Central memory CD8-positive, alpha-beta T cell (primary cell): Measurements from ENCODE around the gene ADAR.

Experiments
- ATAC-seq: fragments of 150-1000 bp; cut with Tn5 transposase; replicated peaks from 2 replicates; pipeline ENCODE4 v1.10.0; 2022; ENCODE audit warnings: mild to moderate bottlenecking, moderate FRiP score, moderate number of reproducible peaks; ENCODE audit not compliant: poor library complexity, severe bottlenecking; ENCODE audit errors: extremely low read depth
- DNase-seq, 2 donors: peaks; one replicate each; pipeline ENCODE4 v3.0.0; 2021; ENCODE audit warnings: low spot score in 2 of 2
- H3K27ac Mint-ChIP-seq: one replicate; pipeline ENCODE4 v1.8.0; 2022; ENCODE audit warnings: low read depth, mild to moderate bottlenecking, moderate library complexity, mixed read lengths
- H3K27me3 Mint-ChIP-seq: one replicate; pipeline ENCODE4 v1.8.0; 2022; ENCODE audit warnings: mixed read lengths
- H3K36me3 Mint-ChIP-seq: one replicate; pipeline ENCODE4 v1.8.0; 2022; ENCODE audit warnings: mild to moderate bottlenecking, moderate library complexity, mixed read lengths; ENCODE audit not compliant: insufficient read depth
- H3K4me1 Mint-ChIP-seq: one replicate; pipeline ENCODE4 v1.8.0; 2022; ENCODE audit warnings: mixed read lengths
- H3K4me3 Mint-ChIP-seq: one replicate; pipeline ENCODE4 v1.8.0; 2022; ENCODE audit warnings: mild to moderate bottlenecking, moderate library complexity, mixed read lengths
- H3K9me3 Mint-ChIP-seq: one replicate; pipeline ENCODE4 v1.8.0; 2022; ENCODE audit warnings: mixed read lengths

ADAR gene

GRCh38 chr1:154557939-154558719 lies 49.9 kb downstream of the ADAR start, which contains the start of gene UBE2Q1:
TSS of gene UBE2Q1 (minus strand) at chr1:154558662. CDS start at chr1:154558553, 109 bp downstream.
- Mint-ChIP-seq H3K4me1 (peaks cover 53% of the 10 kb centered on the region), H3K27me3 (no peaks in the 10 kb centered on the region), H3K27ac (peak within 1 kb of the TSS; percentile 84), H3K4me3 (peak within 1 kb of the TSS; percentile 84), H3K9me3 (no peaks in the 10 kb centered on the region), H3K36me3 (peaks cover 25% of the 10 kb centered on the region)
- ATAC-seq (no peak), DNase-seq (no peak)

- Mint-ChIP-seq H3K36me3 (peaks cover 30% of the 10 kb centered on the region), H3K27ac (peak overlapping the region; percentile 84), H3K4me3 (peak overlapping the region; percentile 84), H3K27me3 (no peaks in the 10 kb centered on the region), H3K9me3 (no peaks in the 10 kb centered on the region), H3K4me1 (peaks cover 56% of the 10 kb centered on the region)
- DNase-seq (no peak), ATAC-seq (no peak)
Measured at GRCh38 chr1:154557248-154557938, 50.6 kb downstream of the ADAR start.

- ATAC-seq (no peak), DNase-seq (no peak)
- Mint-ChIP-seq H3K36me3 (peaks cover 37% of the 10 kb centered on the region), H3K9me3 (no peaks in the 10 kb centered on the region), H3K27ac (no peak overlapping the region), H3K4me3 (peak overlapping the region; percentile 84), H3K4me1 (peaks cover 56% of the 10 kb centered on the region), H3K27me3 (no peaks in the 10 kb centered on the region)
Measured at GRCh38 chr1:154556422-154556821, 51.6 kb downstream of the ADAR start.

GRCh38 chr1:154553056-154554030 lies 54.6 kb downstream of the ADAR start:
- Mint-ChIP-seq H3K4me1 (peaks cover 61% of the 10 kb centered on the region), H3K4me3 (no peak overlapping the region)
- no peak for DNase-seq

GRCh38 chr1:154552036-154552435 lies 56.0 kb downstream of the ADAR start:
- Mint-ChIP-seq H3K4me1 (peaks cover 51% of the 10 kb centered on the region), H3K4me3 (no peak overlapping the region), H3K27me3 (no peaks in the 10 kb centered on the region), H3K36me3 (peaks cover 56% of the 10 kb centered on the region), H3K9me3 (no peaks in the 10 kb centered on the region), H3K27ac (no peak overlapping the region)
- ATAC-seq (no peak), DNase-seq (no peak)

More at GRCh38 chr1:154553056-154554030, 54.6 kb downstream of the ADAR start:
- Mint-ChIP-seq H3K9me3 (no peaks in the 10 kb centered on the region), H3K27me3 (no peaks in the 10 kb centered on the region), H3K27ac (no peak overlapping the region), H3K36me3 (peaks cover 54% of the 10 kb centered on the region)
- no peak for ATAC-seq

- H3K36me3 Mint-ChIP-seq: peaks cover 56% of the 10 kb centered on the region
- H3K27me3 Mint-ChIP-seq: no peaks in the 10 kb centered on the region
- H3K27ac Mint-ChIP-seq: no peak overlapping the region
- no peak overlapping the region for H3K4me3 Mint-ChIP-seq
- H3K4me1 Mint-ChIP-seq: peaks cover 46% of the 10 kb centered on the region
- DNase-seq: no peak
- ATAC-seq: no peak
- no peaks in the 10 kb centered on the region for H3K9me3 Mint-ChIP-seq
Measured at GRCh38 chr1:154551474-154551873, 56.5 kb downstream of the ADAR start.

- ATAC-seq (no peak), DNase-seq (no peak)
- Mint-ChIP-seq H3K9me3 (no peaks in the 10 kb centered on the region), H3K4me3 (no peak overlapping the region), H3K4me1 (peaks cover 38% of the 10 kb centered on the region), H3K36me3 (peaks cover 56% of the 10 kb centered on the region), H3K27me3 (no peaks in the 10 kb centered on the region), H3K27ac (no peak overlapping the region)
Measured at GRCh38 chr1:154550657-154551056, 57.3 kb downstream of the ADAR start.

GRCh38 chr1:154550070-154550469 lies 57.9 kb downstream of the ADAR start:
- no peaks in the 10 kb centered on the region for H3K27me3 Mint-ChIP-seq
- DNase-seq (no peak), ATAC-seq (no peak)
- no peak overlapping the region for H3K4me3 Mint-ChIP-seq
- peaks cover 53% of the 10 kb centered on the region for H3K36me3 Mint-ChIP-seq
- H3K27ac Mint-ChIP-seq: no peak overlapping the region
- peaks cover 32% of the 10 kb centered on the region for H3K4me1 Mint-ChIP-seq
- H3K9me3 Mint-ChIP-seq: no peaks in the 10 kb centered on the region

- Mint-ChIP-seq H3K36me3 (peaks cover 45% of the 10 kb centered on the region), H3K27ac (no peak overlapping the region), H3K9me3 (no peaks in the 10 kb centered on the region)
Measured at GRCh38 chr1:154549202-154549770, 58.7 kb downstream of the ADAR start.

GRCh38 chr1:154548028-154548427 lies 60.0 kb downstream of the ADAR start:
- no peak for ATAC-seq
- no peak for DNase-seq
- no peaks in the 10 kb centered on the region for H3K27me3 Mint-ChIP-seq
- no peak overlapping the region for H3K4me3 Mint-ChIP-seq
- H3K27ac Mint-ChIP-seq: no peak overlapping the region
- peaks cover 20% of the 10 kb centered on the region for H3K4me1 Mint-ChIP-seq
- H3K36me3 Mint-ChIP-seq: peaks cover 34% of the 10 kb centered on the region
- H3K9me3 Mint-ChIP-seq: no peaks in the 10 kb centered on the region

More at GRCh38 chr1:154549202-154549770, 58.7 kb downstream of the ADAR start:
- Mint-ChIP-seq H3K4me3 (no peak overlapping the region), H3K27me3 (no peaks in the 10 kb centered on the region), H3K4me1 (peaks cover 25% of the 10 kb centered on the region)
- no peak for DNase-seq
- no peak for ATAC-seq

DNA sequence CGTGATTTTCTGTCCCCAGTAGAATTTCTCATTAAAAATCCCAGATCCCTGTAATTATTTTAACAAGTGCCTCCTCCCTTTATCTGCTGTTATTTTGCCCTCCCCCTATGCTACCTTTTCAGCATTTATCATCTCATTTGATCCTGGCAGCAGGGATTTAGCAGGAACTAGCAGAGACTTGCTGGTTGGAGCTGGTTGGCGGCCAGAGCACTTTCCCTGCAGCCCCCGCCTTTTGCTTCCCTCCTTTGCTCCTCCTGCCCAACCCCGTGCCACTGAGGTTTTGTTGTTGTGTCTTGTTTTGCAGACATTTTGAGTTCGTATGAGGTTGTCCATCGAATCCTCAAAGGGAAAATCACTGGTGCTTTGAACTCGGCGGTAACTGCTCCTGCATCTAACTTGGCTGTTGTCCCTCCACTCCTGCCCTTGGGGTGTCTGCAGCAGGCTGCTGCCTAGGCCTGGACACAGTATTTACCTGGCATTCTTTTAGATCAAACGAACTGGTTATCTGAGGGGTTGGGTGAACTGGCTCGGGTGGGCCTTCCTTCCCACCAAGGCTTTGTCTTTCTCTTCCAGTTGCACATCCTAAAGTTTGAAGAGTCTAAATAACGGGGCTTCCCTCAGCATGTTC lies 60.8 kb downstream of the ADAR start:
- Mint-ChIP-seq H3K27ac (no peak overlapping the region), H3K9me3 (no peaks in the 10 kb centered on the region), H3K27me3 (peaks cover 3% of the 10 kb centered on the region), H3K36me3 (peaks cover 28% of the 10 kb centered on the region), H3K4me3 (no peak overlapping the region), H3K4me1 (peaks cover 18% of the 10 kb centered on the region)
- no peak for DNase-seq
- ATAC-seq: no peak
